IgD-negative memory B cell (primary cell): Measurements from ENCODE around the gene CTNNA3. TPM values are rescaled to one million over a fixed set of nuclear protein-coding genes. Genes with fewer than 3 reads are reported as not detected.

ENCODE experiments used
- H3K27ac Mint-ChIP-seq, 3 donors: one replicate each; pipeline ENCODE4 v1.8.0; 2020 to 2022; ENCODE audit warnings: mild to moderate bottlenecking in 3 of 3, mixed read lengths in 3 of 3, moderate library complexity in 1 of 3
- H3K27me3 Mint-ChIP-seq: one replicate; pipeline ENCODE4 v1.8.0; 2021; ENCODE audit warnings: mixed read lengths
- H3K36me3 Mint-ChIP-seq: one replicate; pipeline ENCODE4 v1.8.0; 2020; ENCODE audit warnings: mild to moderate bottlenecking, mixed read lengths
- H3K4me1 Mint-ChIP-seq, 3 donors: one replicate each; pipeline ENCODE4 v1.8.0; 2020 to 2022; ENCODE audit warnings: mixed read lengths in 3 of 3, mild to moderate bottlenecking in 1 of 3
- H3K4me3 Mint-ChIP-seq, 4 donors: one replicate each; pipeline ENCODE4 v1.8.0; 2020 to 2022; ENCODE audit warnings: mild to moderate bottlenecking in 4 of 4, mixed read lengths in 4 of 4, moderate library complexity in 3 of 4
- H3K9me3 Mint-ChIP-seq, 3 donors: one replicate each; pipeline ENCODE4 v1.8.0; 2020 to 2021; ENCODE audit warnings: mixed read lengths in 3 of 3, mild to moderate bottlenecking in 1 of 3
- polyA plus RNA-seq: library from polyadenylated mRNA; unstranded; fragments of 300-500 nt; fragmentation: Illumina TruSeq; gene quantifications from one replicate; pipeline ENCODE4 v1.2.3, GENCODE V29; 2021

CTNNA3 gene
- polyA plus RNA-seq, 1 donor from 2014 or later: 1.0 TPM

GRCh38 chr10:67043041-67043440, 653.0 kb downstream of the CTNNA3 start:
- no peak overlapping the region for H3K27ac Mint-ChIP-seq
- peaks cover 0 to 2% (median 0%) of the 10 kb centered on the region in 3 donors for H3K9me3 Mint-ChIP-seq
- H3K4me1 Mint-ChIP-seq: no peaks in the 10 kb centered on the region
- H3K27me3 Mint-ChIP-seq: no peaks in the 10 kb centered on the region
- H3K36me3 Mint-ChIP-seq: no peaks in the 10 kb centered on the region
- no peak overlapping the region for H3K4me3 Mint-ChIP-seq

DNA sequence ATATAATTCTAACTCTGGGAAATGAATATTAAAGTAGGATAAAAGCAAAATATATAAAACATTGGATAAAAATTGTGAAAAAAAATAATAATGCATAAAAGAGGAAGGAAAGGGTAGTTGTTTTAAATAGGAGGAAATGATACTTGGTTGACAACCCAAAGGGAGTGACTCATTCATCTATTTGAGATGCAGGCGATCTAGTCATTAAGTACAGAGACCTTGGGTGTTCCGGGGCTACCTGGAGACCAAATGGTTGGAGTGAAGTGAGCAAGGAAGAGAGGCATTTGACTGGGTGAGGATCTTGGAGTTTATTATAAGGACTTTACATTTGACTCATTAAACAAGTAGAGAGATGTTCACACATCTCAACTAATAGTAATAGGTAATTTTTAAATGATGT, 659.2 kb downstream of the CTNNA3 start:
- Mint-ChIP-seq H3K4me3 (no peak overlapping the region), H3K36me3 (no peaks in the 10 kb centered on the region), H3K4me1 (no peaks in the 10 kb centered on the region), H3K27me3 (no peaks in the 10 kb centered on the region), H3K27ac (no peak overlapping the region), H3K9me3 (no peaks in the 10 kb centered on the region)

DNA sequence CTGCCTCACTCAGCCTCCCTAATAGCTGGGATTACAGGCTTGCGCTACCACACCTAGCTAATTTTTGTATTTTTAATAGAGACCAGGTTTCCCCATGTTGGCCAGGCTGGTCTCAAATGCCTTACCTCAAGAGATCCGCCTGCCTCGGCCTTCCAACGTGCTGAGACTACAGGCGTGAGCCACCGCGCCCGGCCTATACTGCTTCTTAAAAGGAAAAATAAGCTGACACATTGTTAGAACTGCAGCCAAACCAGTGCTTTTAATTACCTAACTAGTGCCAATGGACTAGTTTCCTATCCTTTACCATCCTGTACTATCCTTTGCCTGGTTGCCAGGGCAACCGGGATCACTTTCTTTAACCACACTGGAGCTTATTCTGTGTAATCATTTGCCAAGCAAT, 662.1 kb downstream of the CTNNA3 start:
- H3K27ac Mint-ChIP-seq: no peak overlapping the region
- H3K27me3 Mint-ChIP-seq: no peaks in the 10 kb centered on the region
- no peaks in the 10 kb centered on the region for H3K4me1 Mint-ChIP-seq
- no peaks in the 10 kb centered on the region for H3K9me3 Mint-ChIP-seq
- H3K4me3 Mint-ChIP-seq: no peak overlapping the region
- H3K36me3 Mint-ChIP-seq: no peaks in the 10 kb centered on the region

DNA sequence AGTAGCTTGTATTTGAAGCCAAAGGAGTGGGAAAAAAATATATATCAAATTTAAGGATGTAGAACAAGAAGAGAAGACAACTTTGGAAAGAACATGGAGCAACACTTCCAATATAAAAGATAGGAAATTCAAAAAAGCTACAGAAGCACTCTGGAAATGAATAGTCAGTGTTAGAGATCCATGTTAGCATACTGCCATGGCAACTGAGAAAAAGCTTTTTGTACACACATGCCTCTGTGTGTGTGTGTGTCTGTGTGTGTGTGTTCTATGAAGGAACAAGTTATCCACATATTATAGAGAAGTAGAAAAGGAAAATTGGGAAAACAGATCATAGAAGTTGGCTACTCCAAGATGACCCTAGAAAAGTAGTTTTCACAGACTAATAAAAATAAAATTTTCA, 673.9 kb downstream of the CTNNA3 start:
- Mint-ChIP-seq H3K27ac (no peak overlapping the region), H3K27me3 (no peaks in the 10 kb centered on the region), H3K9me3 (peaks cover 0 to 2% (median 0%) of the 10 kb centered on the region in 3 donors), H3K4me1 (no peaks in the 10 kb centered on the region), H3K4me3 (no peak overlapping the region), H3K36me3 (peaks cover 4% of the 10 kb centered on the region)

GRCh38 chr10:67017218-67017617, 678.8 kb downstream of the CTNNA3 start:
- peaks cover 0 to 2% (median 2%) of the 10 kb centered on the region in 3 donors for H3K9me3 Mint-ChIP-seq

DNA sequence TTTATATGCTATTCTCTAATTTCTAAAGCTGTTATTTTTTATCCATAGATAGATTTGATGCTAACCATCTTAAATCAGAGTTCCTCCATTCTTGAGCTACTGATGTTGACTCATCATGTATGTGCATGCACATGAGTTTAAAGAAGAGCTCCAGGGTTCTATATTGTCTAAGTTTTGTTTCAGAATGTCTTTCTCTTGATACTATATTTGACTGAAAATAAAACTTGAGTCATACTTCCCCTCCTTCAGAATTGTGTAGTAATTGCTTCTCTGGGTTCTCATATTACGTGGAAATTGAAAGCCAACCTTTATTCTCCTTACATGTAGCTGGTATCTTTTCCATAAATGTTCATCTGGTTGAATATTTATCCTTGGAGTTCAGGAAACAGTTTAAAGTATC, 680.8 kb downstream of the CTNNA3 start:
- Mint-ChIP-seq H3K4me3 (no peak overlapping the region), H3K9me3 (peaks cover 0 to 2% (median 2%) of the 10 kb centered on the region in 3 donors)

More at GRCh38 chr10:67017218-67017617, 678.8 kb downstream of the CTNNA3 start:
- H3K27ac Mint-ChIP-seq: no peak overlapping the region
- no peak overlapping the region for H3K4me3 Mint-ChIP-seq
- no peaks in the 10 kb centered on the region for H3K4me1 Mint-ChIP-seq
- peaks cover 1% of the 10 kb centered on the region for H3K36me3 Mint-ChIP-seq
- H3K27me3 Mint-ChIP-seq: no peaks in the 10 kb centered on the region

GRCh38 chr10:67011981-67012380, 684.0 kb downstream of the CTNNA3 start:
- Mint-ChIP-seq H3K4me3 (no peak overlapping the region), H3K27me3 (no peaks in the 10 kb centered on the region), H3K36me3 (no peaks in the 10 kb centered on the region), H3K9me3 (peaks cover 0 to 2% (median 0%) of the 10 kb centered on the region in 3 donors), H3K27ac (no peak overlapping the region), H3K4me1 (no peaks in the 10 kb centered on the region)

More for the DNA sequence above, 680.8 kb downstream of the CTNNA3 start:
- Mint-ChIP-seq H3K36me3 (no peaks in the 10 kb centered on the region), H3K27ac (no peak overlapping the region), H3K27me3 (no peaks in the 10 kb centered on the region), H3K4me1 (no peaks in the 10 kb centered on the region)

DNA sequence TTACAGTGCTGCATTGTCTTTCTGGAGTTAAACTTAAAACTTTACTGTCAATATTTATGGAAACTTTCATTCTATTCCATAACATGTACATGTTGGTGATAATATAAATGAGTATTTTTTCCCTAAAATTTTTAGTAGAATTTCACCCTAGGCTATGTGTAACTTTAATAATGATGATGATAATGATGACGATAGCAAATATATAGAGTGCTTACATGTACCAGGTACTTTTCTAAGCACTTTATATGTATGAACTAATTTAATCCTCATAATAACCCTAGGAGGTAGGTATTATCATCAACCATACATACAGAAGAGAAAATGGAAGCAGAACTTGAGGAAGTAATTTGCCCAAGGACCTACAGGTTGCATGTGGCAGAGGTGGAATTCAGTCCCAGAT, 684.5 kb downstream of the CTNNA3 start:
- Mint-ChIP-seq H3K9me3 (peaks cover 0 to 2% (median 0%) of the 10 kb centered on the region in 3 donors), H3K4me3 (no peak overlapping the region), H3K4me1 (no peaks in the 10 kb centered on the region), H3K36me3 (no peaks in the 10 kb centered on the region), H3K27me3 (no peaks in the 10 kb centered on the region), H3K27ac (no peak overlapping the region)

DNA sequence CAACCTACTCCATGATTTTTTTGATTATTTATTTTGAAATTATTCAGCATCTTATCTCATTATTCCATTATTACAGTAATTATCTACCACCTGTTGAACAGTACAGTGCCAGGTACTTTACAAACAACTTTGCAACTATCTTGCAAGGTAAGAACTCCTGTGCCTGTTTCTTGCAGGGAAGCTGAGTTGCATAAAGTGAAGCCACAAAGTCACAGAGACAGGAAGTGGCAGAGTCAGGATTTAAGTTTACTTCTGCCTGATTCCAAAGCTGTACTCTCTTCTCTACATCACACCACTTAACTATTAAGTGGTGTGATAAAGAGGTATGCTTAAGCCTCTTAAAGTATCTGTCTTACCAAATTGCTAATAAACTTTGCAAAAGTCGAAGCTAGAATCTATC, 690.0 kb downstream of the CTNNA3 start:
- Mint-ChIP-seq H3K4me1 (no peaks in the 10 kb centered on the region), H3K9me3 (no peaks in the 10 kb centered on the region), H3K27ac (no peak overlapping the region), H3K27me3 (no peaks in the 10 kb centered on the region), H3K36me3 (no peaks in the 10 kb centered on the region), H3K4me3 (no peak overlapping the region)

- Mint-ChIP-seq H3K4me1 (no peaks in the 10 kb centered on the region), H3K36me3 (no peaks in the 10 kb centered on the region), H3K27me3 (no peaks in the 10 kb centered on the region), H3K27ac (no peak overlapping the region), H3K9me3 (no peaks in the 10 kb centered on the region), H3K4me3 (no peak overlapping the region)
Measured at GRCh38 chr10:67004690-67005089, 691.3 kb downstream of the CTNNA3 start.

GRCh38 chr10:66999762-67000545, 696.0 kb downstream of the CTNNA3 start:
- Mint-ChIP-seq H3K4me3 (no peak overlapping the region), H3K9me3 (no peaks in the 10 kb centered on the region), H3K4me1 (no peaks in the 10 kb centered on the region), H3K27ac (no peak overlapping the region), H3K27me3 (no peaks in the 10 kb centered on the region), H3K36me3 (no peaks in the 10 kb centered on the region)

DNA sequence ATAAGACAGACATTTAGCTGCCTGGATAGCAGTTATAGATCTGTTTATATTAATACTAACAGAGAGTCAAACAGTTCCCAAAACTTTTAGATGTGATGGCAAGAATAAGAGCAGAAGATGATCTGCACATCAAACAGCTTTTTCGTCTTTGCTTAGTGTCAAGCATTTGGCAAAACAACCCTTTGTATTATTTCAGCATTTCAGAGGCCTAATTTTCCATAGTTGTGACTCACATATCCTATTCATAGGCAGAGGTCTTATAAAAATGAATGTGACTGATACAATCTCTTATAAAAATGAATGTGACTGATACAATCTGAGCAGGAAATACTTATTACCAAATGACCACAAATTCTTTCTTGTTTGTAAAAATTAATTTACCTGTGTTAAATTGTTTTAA, 699.0 kb downstream of the CTNNA3 start:
- Mint-ChIP-seq H3K27ac (no peak overlapping the region), H3K4me1 (no peaks in the 10 kb centered on the region), H3K9me3 (no peaks in the 10 kb centered on the region), H3K4me3 (no peak overlapping the region), H3K36me3 (no peaks in the 10 kb centered on the region), H3K27me3 (no peaks in the 10 kb centered on the region)

DNA sequence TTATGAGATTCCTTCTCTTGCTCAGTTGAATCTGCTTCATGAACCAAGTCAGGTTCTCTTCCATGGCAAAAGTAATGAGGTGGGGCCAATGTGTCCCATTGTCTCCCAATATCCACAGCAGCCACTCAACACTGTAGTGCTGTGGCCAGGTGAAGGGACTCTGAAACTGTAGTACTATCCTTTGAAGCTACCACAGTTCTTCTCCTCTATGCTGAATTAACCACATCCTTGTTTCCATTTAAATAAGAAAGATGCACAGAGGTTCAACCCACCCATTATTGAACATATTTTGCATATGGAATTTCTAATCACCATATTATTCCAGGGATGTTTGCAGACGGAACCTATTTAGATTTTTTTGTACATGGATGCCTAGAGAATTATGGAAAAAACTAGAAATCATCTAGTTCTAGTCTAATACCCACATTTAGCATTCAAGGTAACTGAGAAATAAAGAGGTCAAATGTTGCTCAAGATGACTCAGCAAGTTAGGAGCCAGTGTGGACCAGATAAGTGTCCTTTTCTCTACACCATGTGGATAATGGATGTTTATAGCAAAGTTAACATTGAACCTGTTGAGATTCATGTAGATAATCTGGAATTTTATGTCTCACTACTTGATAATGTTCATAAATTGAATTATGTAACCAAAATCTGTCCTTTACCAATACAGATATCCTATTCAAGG, 705.7 kb downstream of the CTNNA3 start:
- Mint-ChIP-seq H3K9me3 (peaks cover 0 to 2% (median 0%) of the 10 kb centered on the region in 3 donors), H3K27ac (no peak overlapping the region), H3K4me3 (no peak overlapping the region), H3K27me3 (no peaks in the 10 kb centered on the region), H3K36me3 (no peaks in the 10 kb centered on the region), H3K4me1 (no peaks in the 10 kb centered on the region)

- no peak overlapping the region for H3K27ac Mint-ChIP-seq
- H3K4me1 Mint-ChIP-seq: peaks cover 0 to 10% (median 4%) of the 10 kb centered on the region in 3 donors
- peak overlapping the region in 1 of 4 donors; percentile 39 for H3K4me3 Mint-ChIP-seq
- peaks cover 0 to 3% (median 2%) of the 10 kb centered on the region in 3 donors for H3K9me3 Mint-ChIP-seq
- H3K27me3 Mint-ChIP-seq: no peaks in the 10 kb centered on the region
- H3K36me3 Mint-ChIP-seq: no peaks in the 10 kb centered on the region
Measured at GRCh38 chr10:66983475-66983818, 712.5 kb downstream of the CTNNA3 start.

- no peak overlapping the region for H3K27ac Mint-ChIP-seq
- H3K4me1 Mint-ChIP-seq: peaks cover 0 to 10% (median 4%) of the 10 kb centered on the region in 3 donors
- H3K4me3 Mint-ChIP-seq: peak overlapping the region in 2 of 4 donors; percentile 17 to 39
- H3K9me3 Mint-ChIP-seq: peaks cover 0 to 3% (median 2%) of the 10 kb centered on the region in 3 donors
- no peaks in the 10 kb centered on the region for H3K27me3 Mint-ChIP-seq
- no peaks in the 10 kb centered on the region for H3K36me3 Mint-ChIP-seq
Measured at GRCh38 chr10:66982792-66983474, 713.1 kb downstream of the CTNNA3 start.
